Measurements from ENCODE around the gene MVD. TPM values are rescaled to one million over a fixed set of nuclear protein-coding genes. Genes with fewer than 3 reads are reported as not detected.

Gene MVD
- total and polyA plus RNA-seq, 2 experiments from 2014 or later, result 95.3 to 149 TPM

GRCh38 chr16:88692861-88693260 is 30.0 kb upstream of the MVD start:
- no peak overlapping the region for H3K4me3 Mint-ChIP-seq
- H3K27ac Mint-ChIP-seq, result no peak overlapping the region
- DNase-seq (ENCODE audit: low spot score) (no peak), ATAC-seq (no peak)
- Histone ChIP-seq H3F3A (replicated peaks; ENCODE audit: low read depth) (no peaks in the 10 kb centered on the region), H3K27ac (ENCODE audit: low read depth) (no peak overlapping the region), H4K20me1 (replicated peaks; ENCODE audit: insufficient read depth) (no peaks in the 10 kb centered on the region), H3K79me2 (replicated peaks; ENCODE audit: insufficient read depth) (no peaks in the 10 kb centered on the region), H3K4me2 (no peak overlapping the region), H3K36me3 (ENCODE audit: insufficient read depth) (no peaks in the 10 kb centered on the region), H3K4me3 (no peak overlapping the region), H3K4me1 (ENCODE audit: insufficient read depth) (no peaks in the 10 kb centered on the region), H3K27me3 (ENCODE audit: insufficient read depth) (no peaks in the 10 kb centered on the region), H3K9me2 (ENCODE audit: insufficient read depth) (no peaks in the 10 kb centered on the region), H2AFZ (no peak overlapping the region)
- no peaks in the 10 kb centered on the region for H3K9me3 Mint-ChIP-seq
- peaks cover 9% of the 10 kb centered on the region for H3K4me1 Mint-ChIP-seq
- no peaks in the 10 kb centered on the region for H3K36me3 Mint-ChIP-seq (ENCODE audit: low read depth)
- TF ChIP-seq POLR2AphosphoS5 (IDR thresholded peaks at IDR 0.05; ENCODE audit: low read depth) (no peak), ETS1 (IDR thresholded peaks at IDR 0.05) (no peak), EZH2 (IDR thresholded peaks at IDR 0.05; ENCODE audit: low read depth, unreplicated experiment) (no peak), ZNF114 (CRISPR knock-in tag; IDR thresholded peaks at IDR 0.05) (no peak)
- H3K27me3 Mint-ChIP-seq (ENCODE audit: insufficient read depth, low read depth, poor library complexity), result peaks cover 13% of the 10 kb centered on the region

- Mint-ChIP-seq H3K27ac (no peak overlapping the region), H3K4me3 (no peak overlapping the region), H3K27me3 (ENCODE audit: insufficient read depth, low read depth, poor library complexity) (peaks cover 18% of the 10 kb centered on the region), H3K9me3 (no peaks in the 10 kb centered on the region), H3K36me3 (ENCODE audit: low read depth) (no peaks in the 10 kb centered on the region), H3K4me1 (peaks cover 9% of the 10 kb centered on the region)
- ATAC-seq (no peak), DNase-seq (ENCODE audit: low spot score) (no peak)
- Histone ChIP-seq H3K27me3 (ENCODE audit: insufficient read depth) (peaks cover 7% of the 10 kb centered on the region), H3K79me2 (replicated peaks; ENCODE audit: insufficient read depth) (no peaks in the 10 kb centered on the region), H2AFZ (no peak overlapping the region), H3F3A (replicated peaks; ENCODE audit: low read depth) (0 out of 2 replicates have a peak, but pooled peaks cover under 1% of the 10 kb centered on the region), H3K9me2 (ENCODE audit: insufficient read depth) (no peaks in the 10 kb centered on the region), H3K4me1 (ENCODE audit: insufficient read depth) (no peaks in the 10 kb centered on the region), H4K20me1 (replicated peaks; ENCODE audit: insufficient read depth) (no peaks in the 10 kb centered on the region), H3K4me2 (no peak overlapping the region), H3K36me3 (ENCODE audit: insufficient read depth) (no peaks in the 10 kb centered on the region), H3K27ac (ENCODE audit: low read depth) (no peak overlapping the region), H3K4me3 (no peak overlapping the region)
- TF ChIP-seq STAT1 (IDR thresholded peaks at IDR 0.05; ENCODE audit: unreplicated experiment) (no peak), JUNB (IDR thresholded peaks at IDR 0.05; ENCODE audit: unreplicated experiment) (no peak)
These were observed 29.2 kb upstream of the MVD start for GRCh38 chr16:88691924-88692560.

GRCh38 chr16:88691129-88691813 is 28.4 kb upstream of the MVD start:
- 0 out of 2 replicates have a peak, but pooled peaks cover 6% of the 10 kb centered on the region for H3F3A ChIP-seq (replicated peaks; ENCODE audit: low read depth)
- H4K20me1 ChIP-seq (replicated peaks; ENCODE audit: insufficient read depth), result no peaks in the 10 kb centered on the region
- no peak overlapping the region for H3K4me3 ChIP-seq
- H2AFZ ChIP-seq, result no peak overlapping the region
- no peaks in the 10 kb centered on the region for H3K4me1 ChIP-seq (ENCODE audit: insufficient read depth)
- no peak for ATAC-seq
- no peaks in the 10 kb centered on the region for H3K79me2 ChIP-seq (replicated peaks; ENCODE audit: insufficient read depth)
- Mint-ChIP-seq H3K4me3 (no peak overlapping the region), H3K36me3 (ENCODE audit: low read depth) (no peaks in the 10 kb centered on the region), H3K27ac (no peak overlapping the region; the same call in 1 of the 2 replicates), H3K27me3 (ENCODE audit: insufficient read depth, low read depth, poor library complexity) (peaks cover 23% of the 10 kb centered on the region), H3K4me1 (peaks cover 9% of the 10 kb centered on the region), H3K9me3 (no peaks in the 10 kb centered on the region)
- H3K4me2 ChIP-seq, result no peak overlapping the region
- no peak overlapping the region for H3K27ac ChIP-seq (ENCODE audit: low read depth)
- DNase-seq (ENCODE audit: low spot score), result no peak
- peaks cover 10% of the 10 kb centered on the region for H3K27me3 ChIP-seq (ENCODE audit: insufficient read depth)
- no peaks in the 10 kb centered on the region for H3K9me2 ChIP-seq (ENCODE audit: insufficient read depth)
- H3K36me3 ChIP-seq (ENCODE audit: insufficient read depth), result no peaks in the 10 kb centered on the region
- no peak for TF ChIP-seq REST (IDR thresholded peaks at IDR 0.05; ENCODE audit: unreplicated experiment)
- TF ChIP-seq NANOG (IDR thresholded peaks at IDR 0.05; ENCODE audit: borderline replicate concordance), result no peak

All from GM23338 (cell line).